ENCODE results near the gene FSIP1. TPM values are rescaled to one million over a fixed set of nuclear protein-coding genes. Genes with fewer than 3 reads are reported as not detected.

FSIP1 gene
- total RNA-seq, 1 experiment from 2014 or later = 1.3 TPM

- ChIA-PET CTCF (no interaction called here), POLR2A (no interaction called here)
- no peaks in the 10 kb centered on the region for H3K9me3 Mint-ChIP-seq (ENCODE audit: unreplicated experiment)
- no peak overlapping the region for H3K27ac Mint-ChIP-seq (ENCODE audit: unreplicated experiment)
- Histone ChIP-seq H3K36me3 (ENCODE audit: control insufficient read depth, insufficient read depth, low read length) (no peaks in the 10 kb centered on the region), H3K4me3 (ENCODE audit: low read depth, low read length) (no peak overlapping the region), H3K27me3 (replicated peaks; ENCODE audit: control insufficient read depth, insufficient read depth, low read length) (no peaks in the 10 kb centered on the region), H3K4me1 (no peaks in the 10 kb centered on the region), H3K9me3 (no peaks in the 10 kb centered on the region)
- TF ChIP-seq CTCF (IDR thresholded peaks at IDR 0.05; ENCODE audit: insufficient read depth in 1 of 2, low read depth in 1 of 2, low read length in 1 of 2, severe bottlenecking in 1 of 2, unreplicated experiment in 1 of 2) = no peak
- DNase-seq = no peak
- no peaks in the 10 kb centered on the region for H3K36me3 Mint-ChIP-seq (ENCODE audit: insufficient read depth, unreplicated experiment)
- H3K4me1 Mint-ChIP-seq (ENCODE audit: low read depth, unreplicated experiment) = no peaks in the 10 kb centered on the region
- no peak overlapping the region for H3K4me3 Mint-ChIP-seq (ENCODE audit: unreplicated experiment)
- intact Hi-C loops (cut with micrococcal nuclease; ENCODE audit: unreplicated experiment) = no loop called here
- H3K27me3 Mint-ChIP-seq (ENCODE audit: insufficient read depth, unreplicated experiment) = no peaks in the 10 kb centered on the region
- BruUV-seq (replicated peaks) = no TSS peak
Measured at GRCh38 chr15:39646425-39646824, 136.2 kb downstream of the FSIP1 start.

- no peaks in the 10 kb centered on the region for H3K9me3 Mint-ChIP-seq (ENCODE audit: unreplicated experiment)
- POLR2A ChIA-PET = no interaction called here
- BruUV-seq (replicated peaks) = no TSS peak
- H3K4me1 Mint-ChIP-seq (ENCODE audit: low read depth, unreplicated experiment) = no peaks in the 10 kb centered on the region
- no peaks in the 10 kb centered on the region for H3K4me1 ChIP-seq
- no peak overlapping the region for H3K4me3 Mint-ChIP-seq (ENCODE audit: unreplicated experiment)
- no peak overlapping the region for H3K4me3 ChIP-seq (ENCODE audit: low read depth, low read length)
- H3K27me3 ChIP-seq (replicated peaks; ENCODE audit: control insufficient read depth, insufficient read depth, low read length) = no peaks in the 10 kb centered on the region
- no peaks in the 10 kb centered on the region for H3K36me3 ChIP-seq (ENCODE audit: control insufficient read depth, insufficient read depth, low read length)
- no peak for TF ChIP-seq CTCF (IDR thresholded peaks at IDR 0.05; ENCODE audit: insufficient read depth in 1 of 2, low read depth in 1 of 2, low read length in 1 of 2, severe bottlenecking in 1 of 2, unreplicated experiment in 1 of 2)
- no peaks in the 10 kb centered on the region for H3K9me3 ChIP-seq
- CTCF ChIA-PET = no interaction called here
- H3K27me3 Mint-ChIP-seq (ENCODE audit: insufficient read depth, unreplicated experiment) = no peaks in the 10 kb centered on the region
- H3K27ac Mint-ChIP-seq (ENCODE audit: unreplicated experiment) = no peak overlapping the region
- intact Hi-C loops (cut with micrococcal nuclease; ENCODE audit: unreplicated experiment) = no loop called here
- DNase-seq = no peak
- no peaks in the 10 kb centered on the region for H3K36me3 Mint-ChIP-seq (ENCODE audit: insufficient read depth, unreplicated experiment)
Measured at GRCh38 chr15:39645976-39646257, 136.7 kb downstream of the FSIP1 start.

GRCh38 chr15:39645138-39645975, 137.3 kb downstream of the FSIP1 start:
- no peak for DNase-seq
- CTCF ChIA-PET = no interaction called here
- POLR2A ChIA-PET = no interaction called here
- Mint-ChIP-seq H3K27ac (ENCODE audit: unreplicated experiment) (no peak overlapping the region), H3K27me3 (ENCODE audit: insufficient read depth, unreplicated experiment) (no peaks in the 10 kb centered on the region), H3K9me3 (ENCODE audit: unreplicated experiment) (no peaks in the 10 kb centered on the region), H3K4me3 (ENCODE audit: unreplicated experiment) (no peak overlapping the region), H3K4me1 (ENCODE audit: low read depth, unreplicated experiment) (no peaks in the 10 kb centered on the region), H3K36me3 (ENCODE audit: insufficient read depth, unreplicated experiment) (no peaks in the 10 kb centered on the region)
- H3K4me1 ChIP-seq = no peaks in the 10 kb centered on the region
- intact Hi-C loops (cut with micrococcal nuclease; ENCODE audit: unreplicated experiment) = no loop called here
- no peak for TF ChIP-seq CTCF (IDR thresholded peaks at IDR 0.05; ENCODE audit: insufficient read depth in 1 of 2, low read depth in 1 of 2, low read length in 1 of 2, severe bottlenecking in 1 of 2, unreplicated experiment in 1 of 2)
- no peak overlapping the region for H3K4me3 ChIP-seq (ENCODE audit: low read depth, low read length)
- H3K36me3 ChIP-seq (ENCODE audit: control insufficient read depth, insufficient read depth, low read length) = no peaks in the 10 kb centered on the region
- BruUV-seq (replicated peaks) = no TSS peak
- no peaks in the 10 kb centered on the region for H3K27me3 ChIP-seq (replicated peaks; ENCODE audit: control insufficient read depth, insufficient read depth, low read length)
- H3K9me3 ChIP-seq = no peaks in the 10 kb centered on the region

All from Caco-2 (cell line).